H1 (cell line): ENCODE measurements around the gene NOL12. TPM values are rescaled to one million over a fixed set of nuclear protein-coding genes. Genes with fewer than 3 reads are reported as not detected.

Source experiments
- CTCF ChIA-PET: fragments of 300-600 bp; sonication (Branson Sonifier 250); formaldehyde crosslinking; loops from one replicate; lab custom pipeline; 2021; ENCODE audit not compliant: partially characterized antibody; lab: Charles Lee
- POLR2A ChIA-PET: fragments of 300-600 bp; sonication (Branson Sonifier 250); formaldehyde crosslinking; loops from one replicate; lab custom pipeline; 2021; ENCODE audit warnings: inconsistent platforms; ENCODE audit not compliant: partially characterized antibody; lab: Charles Lee
- DNase-seq, 2 experiments: peaks; one replicate each; pipeline versions ENCODE4 v3.0.0 to v3.0.0-alpha.2; 2010 to 2022; ENCODE audit warnings: low spot score in 2 of 2, low read depth in 1 of 2, mixed read lengths in 1 of 2
- FAIRE-seq: peaks from 2 replicates; lab custom pipeline; 2011; peaks lifted over from hg19 to GRCh38; lab: Jason Lieb, UNC
- H2AFZ ChIP-seq: 2 replicates; pipeline ENCODE4 v1.8.1; 2012; ENCODE audit warnings: low read length, inconsistent platforms
- H2AK5ac ChIP-seq: 2 replicates; pipeline ENCODE4 v1.6.1; 2013; ENCODE audit warnings: low read depth, low read length
- H2BK120ac ChIP-seq: replicated peaks from 2 replicates; pipeline ENCODE3; 2013; ENCODE audit warnings: low read depth, low read length, inconsistent platforms
- H2BK12ac ChIP-seq: 2 replicates; pipeline ENCODE4 v1.6.1; 2013; ENCODE audit warnings: low read depth, low read length
- H2BK15ac ChIP-seq: 2 replicates; pipeline ENCODE4 v1.6.1; 2013; ENCODE audit warnings: low read length
- H2BK20ac ChIP-seq: 2 replicates; pipeline ENCODE4 v1.6.1; 2013; ENCODE audit warnings: low read length
- H2BK5ac ChIP-seq: 2 replicates; pipeline ENCODE4 v1.6.1; 2013; ENCODE audit warnings: low read depth, low read length
- H3K14ac ChIP-seq: 2 replicates; pipeline ENCODE4 v1.6.1; 2013; ENCODE audit warnings: inconsistent platforms; ENCODE audit not compliant: insufficient read length
- H3K18ac ChIP-seq: 2 replicates; pipeline ENCODE4 v1.6.1; 2013; ENCODE audit warnings: low read length; ENCODE audit errors: extremely low read depth
- H3K23ac ChIP-seq: 2 replicates; pipeline ENCODE4 v1.6.1; 2013; ENCODE audit warnings: inconsistent platforms; ENCODE audit not compliant: insufficient read length
- H3K23me2 ChIP-seq: 2 replicates; pipeline ENCODE4 v1.6.1; 2013; ENCODE audit warnings: low read depth, low read length
- H3K27ac ChIP-seq: 2 replicates; pipeline ENCODE4 v1.6.1; 2011; ENCODE audit warnings: low read depth, low read length, inconsistent platforms
- H3K27me3 ChIP-seq, 4 experiments: replicated peaks in 1 of 4; 1 replicate in 1 of 4; 2 replicates in 3 of 4; pipeline versions ENCODE4 v1.6.1 to v1.8.1; 2011 to 2013; ENCODE audit warnings: low read length in 3 of 4, mild to moderate bottlenecking in 3 of 4, inconsistent platforms in 2 of 4, mixed read lengths in 2 of 4, moderate library complexity in 1 of 4; ENCODE audit not compliant: control insufficient read depth in 3 of 4, insufficient read depth in 3 of 4; ENCODE audit errors: extremely low read depth in 1 of 4
- H3K36me3 ChIP-seq, 4 experiments: 2 replicates each; pipeline versions ENCODE4 v1.6.1 to v1.8.1; 2011 to 2013; ENCODE audit warnings: mild to moderate bottlenecking in 4 of 4, low read length in 3 of 4, moderate library complexity in 2 of 4, control low read depth in 1 of 4, inconsistent platforms in 1 of 4; ENCODE audit not compliant: insufficient read depth in 4 of 4, control insufficient read depth in 2 of 4
- H3K4ac ChIP-seq: replicated peaks from 2 replicates; pipeline ENCODE3; 2013; ENCODE audit warnings: low read length, low read depth, mixed read lengths, inconsistent platforms; ENCODE audit not compliant: insufficient read length
- H3K4me1 ChIP-seq, 4 experiments: replicated peaks in 1 of 4; 1 replicate in 1 of 4; 2 replicates in 3 of 4; pipeline versions ENCODE4 v1.6.1 to v1.8.1; 2011 to 2013; ENCODE audit warnings: low read length in 3 of 4, inconsistent platforms in 2 of 4, mixed read lengths in 1 of 4; ENCODE audit not compliant: insufficient read depth in 4 of 4, control insufficient read depth in 3 of 4
- H3K4me2 ChIP-seq, 2 experiments: 2 replicates each; pipeline versions ENCODE4 v1.6.1 to v1.8.1; 2011 to 2013; ENCODE audit warnings: low read depth in 2 of 2, low read length in 2 of 2, control low read depth in 1 of 2, inconsistent platforms in 1 of 2, mild to moderate bottlenecking in 1 of 2; ENCODE audit not compliant: insufficient read depth in 1 of 2
- H3K4me3 ChIP-seq, 4 experiments: fragments of 200-600, 300-600 bp in 1 of 4; sonication (generic), shearing (Covaris generic), sonication (Bioruptor Twin) in 1 of 4; 2 replicates each; pipeline versions ENCODE4 v1.5.1 to v1.8.1; 2011 to 2016; ENCODE audit warnings: low read length in 4 of 4, low read depth in 3 of 4, control low read depth in 2 of 4, inconsistent platforms in 2 of 4, mild to moderate bottlenecking in 2 of 4, mixed read lengths in 1 of 4, moderate library complexity in 1 of 4; ENCODE audit not compliant: insufficient read depth in 2 of 4; ENCODE audit errors: extremely low read depth in 1 of 4
- H3K56ac ChIP-seq: replicated peaks from 2 replicates; pipeline ENCODE3; 2013; ENCODE audit warnings: low read depth, mild to moderate bottlenecking, mixed read lengths, low read length, inconsistent platforms; ENCODE audit not compliant: insufficient read length
- H3K79me1 ChIP-seq: 2 replicates; pipeline ENCODE4 v1.6.1; 2013; ENCODE audit warnings: low read depth, low read length, control low read depth
- H3K79me2 ChIP-seq, 2 experiments: 2 replicates each; pipeline versions ENCODE4 v1.6.1 to v1.8.1; 2012 to 2013; ENCODE audit warnings: low read length in 2 of 2, mild to moderate bottlenecking in 2 of 2, inconsistent platforms in 1 of 2; ENCODE audit not compliant: insufficient read depth in 2 of 2, control insufficient read depth in 1 of 2
- H3K9ac ChIP-seq, 4 experiments: replicated peaks in 1 of 4; 1 replicate in 1 of 4; 2 replicates in 3 of 4; pipeline versions ENCODE4 v1.6.1 to v1.8.1; 2011 to 2013; ENCODE audit warnings: low read depth in 3 of 4, low read length in 3 of 4, control low read depth in 2 of 4, mild to moderate bottlenecking in 2 of 4, moderate library complexity in 2 of 4, inconsistent platforms in 1 of 4; ENCODE audit errors: extremely low read depth in 1 of 4
- H3K9me3 ChIP-seq, 2 experiments: 2 replicates each; pipeline versions ENCODE4 v1.6.1 to v1.8.1; 2012 to 2013; ENCODE audit warnings: mild to moderate bottlenecking in 2 of 2, moderate library complexity in 2 of 2, control low read depth in 1 of 2, inconsistent platforms in 1 of 2, low read depth in 1 of 2, low read length in 1 of 2, mixed read lengths in 1 of 2; ENCODE audit not compliant: insufficient read depth in 2 of 2
- H4K20me1 ChIP-seq, 2 experiments: replicated peaks in 1 of 2; 2 replicates each; pipeline versions ENCODE3 to v1.8.1; 2011 to 2013; ENCODE audit warnings: inconsistent platforms in 2 of 2, low read length in 2 of 2, mild to moderate bottlenecking in 1 of 2; ENCODE audit not compliant: insufficient read depth in 2 of 2, control insufficient read depth in 1 of 2
- H4K5ac ChIP-seq: 2 replicates; pipeline ENCODE4 v1.6.1; 2013; ENCODE audit warnings: low read length, low read depth, mixed read lengths, inconsistent platforms; ENCODE audit not compliant: insufficient read length
- H4K8ac ChIP-seq: 2 replicates; pipeline ENCODE4 v1.8.0; 2013; ENCODE audit warnings: mild to moderate bottlenecking, moderate library complexity, low read length, inconsistent platforms; ENCODE audit not compliant: insufficient read depth; ENCODE audit errors: extremely low read depth
- H4K91ac ChIP-seq: replicated peaks from 2 replicates; pipeline ENCODE3; 2013; ENCODE audit warnings: low read length, mixed read lengths, inconsistent platforms; ENCODE audit not compliant: insufficient read length
- ASH2L ChIP-seq: fragments of 200-600, 300-600 bp; sonication (generic); IDR thresholded peaks from one replicate; pipeline ENCODE4 v1.7.1; 2017; ENCODE audit warnings: low read length
- CEBPB ChIP-seq: IDR thresholded peaks from 2 replicates; pipeline ENCODE4 v1.6.1; 2012; ENCODE audit warnings: low read depth, low read length
- CHD1 ChIP-seq: IDR thresholded peaks from 2 replicates; pipeline ENCODE4 v1.6.1; 2012; ENCODE audit warnings: low read depth, low read length, improper control_type of control experiment
- EGR1 ChIP-seq: IDR thresholded peaks from 2 replicates; pipeline ENCODE4 v1.6.1; 2011; ENCODE audit warnings: low read depth, low read length, borderline replicate concordance
- FOSL1 ChIP-seq: IDR thresholded peaks from 2 replicates; pipeline ENCODE4 v1.6.1; 2011; ENCODE audit warnings: mild to moderate bottlenecking, low read depth, low read length, moderate library complexity; ENCODE audit not compliant: insufficient read depth
- GTF2F1 ChIP-seq: IDR thresholded peaks from 2 replicates; pipeline ENCODE4 v1.6.1; 2012; ENCODE audit warnings: low read depth, low read length, improper control_type of control experiment, borderline replicate concordance
- HDAC6 ChIP-seq: IDR thresholded peaks from one replicate; pipeline ENCODE4 v1.7.1; 2012; ENCODE audit warnings: low read depth, mild to moderate bottlenecking, inconsistent platforms, low read length, moderate library complexity
- NRF1 ChIP-seq: IDR thresholded peaks from 2 replicates; pipeline ENCODE4 v1.6.1; 2011; ENCODE audit warnings: mild to moderate bottlenecking, low read depth, low read length, improper control_type of control experiment
- POU5F1 ChIP-seq: IDR thresholded peaks from 2 replicates; pipeline ENCODE4 v1.6.1; 2011; ENCODE audit warnings: low read depth, mild to moderate bottlenecking, low read length, moderate library complexity
- RXRA ChIP-seq: IDR thresholded peaks from 2 replicates; pipeline ENCODE4 v1.6.1; 2011; ENCODE audit warnings: low read depth, mild to moderate bottlenecking, low read length, moderate library complexity; ENCODE audit not compliant: insufficient read depth
- SP4 ChIP-seq: IDR thresholded peaks from 2 replicates; pipeline ENCODE4 v1.6.1; 2012; ENCODE audit warnings: low read length, inconsistent platforms
- SUZ12 ChIP-seq: fragments of 200-600 bp; sonication (generic); IDR thresholded peaks from 2 replicates; pipeline ENCODE4 v1.6.1; 2012; ENCODE audit warnings: mild to moderate bottlenecking, inconsistent platforms, low read length, moderate library complexity, mixed read lengths
- USF2 ChIP-seq: IDR thresholded peaks from 2 replicates; pipeline ENCODE4 v1.6.1; 2011; ENCODE audit warnings: low read length, improper control_type of control experiment
- WGBS, 2 experiments: shearing (Covaris generic) in 1 of 2; methylation state at CpG; one replicate each; pipeline versions ENCODE4 v1.1.6 to v1.1.7; 2013 to 2015; ENCODE audit warnings: low lambda C conversion rate in 2 of 2, mixed read lengths in 2 of 2, inconsistent platforms in 1 of 2, low coverage in 1 of 2, missing lambda C conversion rate in 1 of 2; ENCODE audit not compliant: insufficient replicate concordance in 2 of 2, insufficient coverage in 1 of 2, insufficient read length in 1 of 2; ENCODE audit errors: extremely low coverage in 1 of 2, missing lambda C conversion rate in 1 of 2; 5-methylcytosine and 5-hydroxymethylcytosine counted together
- polyA plus RNA-seq, 7 experiments: library from polyadenylated mRNA; depleted of rRNA in 3 of 7; stranded (reverse) in 5 of 7; unstranded in 2 of 7; fragments of >200 nt in 5 of 7; fragments of 200-250 nt in 2 of 7; gene quantifications; 1 replicate in 5 of 7; 2 replicates in 1 of 7; 4 replicates in 1 of 7; pipeline versions ENCODE4 v1.2.1 to v1.2.3, GENCODE V29; 2011 to 2013; ENCODE audit warnings: missing spikeins in 2 of 7, mixed read lengths in 2 of 7
- total RNA-seq: library from RNA; stranded (reverse); fragmentation: NEBNext Ultra II Directional; extraction: Animal tissue kit (Norgen Biotek cat#: 25700); gene quantifications from 2 replicates; pipeline ENCODE4 v1.2.1, GENCODE V29; 2021

NOL12 gene
- total and polyA plus RNA-seq, 2 of the 8 experiments (the other 6 are each of a cell fraction or from before 2014, with no cell fraction given): 25.3 to 28.3 TPM

GRCh38 chr22:37690407-37690806 lies 4.3 kb downstream of the NOL12 start:
- H3K4me2 ChIP-seq: no peak overlapping the region
- TF ChIP-seq USF2: no peak
- no peak for TF ChIP-seq RXRA
- TF ChIP-seq ASH2L: no peak
- TF ChIP-seq GTF2F1: no peak
- no peak for TF ChIP-seq CHD1
- no peak for TF ChIP-seq NRF1
- TF ChIP-seq POU5F1: no peak
- no peak for TF ChIP-seq SUZ12
- no peak for TF ChIP-seq EGR1
- no peak for TF ChIP-seq FOSL1
- no peak for TF ChIP-seq HDAC6
- no peak for TF ChIP-seq CEBPB
- TF ChIP-seq SP4: no peak

More at GRCh38 chr22:37690407-37690806, 4.3 kb downstream of the NOL12 start:
- no peak overlapping the region for H2AFZ ChIP-seq
- no peak overlapping the region for H4K91ac ChIP-seq
- H4K5ac ChIP-seq: no peak overlapping the region
- H3K79me2 ChIP-seq: peaks cover 0 to 7% of the 10 kb centered on the region in 2 experiments; a peak in 1 of 4 replicates
- WGBS, 2 experiments: 80% methylated on average over 7 of the region's 7 CpGs; no CpG with 5 or more reads in 1 of the 2 experiments
- no peak overlapping the region for H2BK15ac ChIP-seq
- H3K18ac ChIP-seq: no peak overlapping the region
- H3K56ac ChIP-seq: no peak overlapping the region
- peaks cover 0 to 6% (median 2%) of the 10 kb centered on the region in 4 experiments; a peak in 4 of 7 replicates for H3K4me1 ChIP-seq
- H3K36me3 ChIP-seq: peaks cover 5 to 29% (median 15%) of the 10 kb centered on the region in 4 experiments; a peak in 7 of 8 replicates
- no peak overlapping the region for H2BK20ac ChIP-seq
- no peak for FAIRE-seq
- no peak for DNase-seq
- H3K9ac ChIP-seq: no peak overlapping the region
- H2BK120ac ChIP-seq: no peak overlapping the region
- H3K4me3 ChIP-seq: no peak overlapping the region
- no peak overlapping the region for H3K4ac ChIP-seq
- no peak overlapping the region for H3K27ac ChIP-seq
- H2BK5ac ChIP-seq: no peak overlapping the region
- H3K79me1 ChIP-seq: peaks cover 3% of the 10 kb centered on the region; the same call in 1 of the 2 replicates
- no peak overlapping the region for H4K8ac ChIP-seq
- no peak overlapping the region for H2BK12ac ChIP-seq
- H4K20me1 ChIP-seq: peaks cover 0 to 6% of the 10 kb centered on the region in 2 experiments
- POLR2A ChIA-PET: no interaction called here
- no peaks in the 10 kb centered on the region for H3K27me3 ChIP-seq
- H3K9me3 ChIP-seq: no peaks in the 10 kb centered on the region
- H2AK5ac ChIP-seq: no peak overlapping the region
- peaks cover 4% of the 10 kb centered on the region for H3K23me2 ChIP-seq
- CTCF ChIA-PET: interaction anchor here (7.3 kb wide), 1 partner anchor 48 kb away, joined by 37 read pairs; no protein-coding TSS in a partner anchor
- H3K23ac ChIP-seq: no peak overlapping the region
- H3K14ac ChIP-seq: no peak overlapping the region
